GM19025 (cell line): ENCODE measurements around the gene RIN3.

Experiments
- ATAC-seq: cut with Tn5 transposase; IDR thresholded peaks from one replicate; pipeline ENCODE4 v1.9.1; 2021; ENCODE audit warnings: mild to moderate bottlenecking, low read depth, moderate library complexity; ENCODE audit not compliant: unreplicated experiment

RIN3 gene

GRCh38 chr14:92729634-92730358 is 216.2 kb downstream of the RIN3 start:
- ATAC-seq = peak; percentile 84

GRCh38 chr14:92731622-92732115 is 218.1 kb downstream of the RIN3 start:
- ATAC-seq = no peak

- ATAC-seq = no peak
These were observed 219.4 kb downstream of the RIN3 start for GRCh38 chr14:92733007-92733406.

- no peak for ATAC-seq
These were observed 221.0 kb downstream of the RIN3 start for GRCh38 chr14:92734618-92735017.

- no peak for ATAC-seq
These were observed 221.8 kb downstream of the RIN3 start for GRCh38 chr14:92735344-92735743.

- no peak for ATAC-seq
These were observed 223.6 kb downstream of the RIN3 start for GRCh38 chr14:92737206-92737605.

GRCh38 chr14:92737619-92738188 is 224.1 kb downstream of the RIN3 start:
- no peak for ATAC-seq
